Spleen (tissue), 11 donors: Measurements from ENCODE around the gene PDE4D. TPM values are rescaled to one million over a fixed set of nuclear protein-coding genes. Genes with fewer than 3 reads are reported as not detected.

Experiments used
- DNase-seq: peaks from one replicate; pipeline ENCODE4 v3.0.0-alpha.2; 2020
- H3K27ac ChIP-seq, 8 donors: fragments of 200-600 bp; sonication (generic) in 7 of 8; 1 replicate in 4 of 8; 2 replicates in 4 of 8; pipeline versions ENCODE4 v1.5.0 to v1.8.0; 2016 to 2021; ENCODE audit warnings: inconsistent platforms in 4 of 8, mild to moderate bottlenecking in 4 of 8, moderate library complexity in 1 of 8
- H3K27me3 ChIP-seq, 7 donors: fragments of 200-600 bp; sonication (generic) in 6 of 7; replicated peaks in 1 of 7; 1 replicate in 4 of 7; 2 replicates in 3 of 7; pipeline versions ENCODE4 v1.5.0 to v1.8.0; 2016 to 2021; ENCODE audit warnings: inconsistent platforms in 3 of 7, mild to moderate bottlenecking in 1 of 7
- H3K36me3 ChIP-seq, 6 donors: fragments of 200-600 bp; sonication (generic) in 5 of 6; 1 replicate in 4 of 6; 2 replicates in 2 of 6; pipeline versions ENCODE4 v1.5.0 to v1.8.0; 2016 to 2021; ENCODE audit warnings: inconsistent platforms in 2 of 6
- H3K4me1 ChIP-seq, 6 donors: fragments of 200-600 bp; sonication (generic) in 5 of 6; 1 replicate in 3 of 6; 2 replicates in 3 of 6; pipeline versions ENCODE4 v1.5.0 to v1.8.0; 2016 to 2021; ENCODE audit warnings: inconsistent platforms in 3 of 6
- H3K4me3 ChIP-seq, 8 donors: fragments of 200-600 bp; sonication (generic) in 7 of 8; 1 replicate in 4 of 8; 2 replicates in 4 of 8; pipeline versions ENCODE4 v1.5.0 to v1.8.0; 2016 to 2021; ENCODE audit warnings: inconsistent platforms in 4 of 8, mild to moderate bottlenecking in 4 of 8, moderate library complexity in 2 of 8
- H3K9me3 ChIP-seq, 8 donors: fragments of 200-600 bp; sonication (generic) in 7 of 8; 1 replicate in 4 of 8; 2 replicates in 4 of 8; pipeline versions ENCODE4 v1.5.0 to v1.8.0; 2016 to 2021; ENCODE audit warnings: inconsistent platforms in 4 of 8
- CTCF ChIP-seq, 11 experiments: fragments of 200-600 bp in 7 of 11; fragments of 450-650 bp in 4 of 11; sonication (generic) in 4 of 11; IDR thresholded peaks in 8 of 11; conservative IDR thresholded peaks in 3 of 11; 1 replicate in 7 of 11; 2 replicates in 4 of 11; pipeline versions ENCODE4 v1.4.0 to v1.8.0; 2016 to 2021; ENCODE audit warnings: antibody characterized with exemption in 11 of 11, inconsistent platforms in 4 of 11, mild to moderate bottlenecking in 1 of 11
- POLR2A ChIP-seq, 3 donors: fragments of 450-650 bp; IDR thresholded peaks; one replicate each; pipeline ENCODE4 v1.5.1; 2017; ENCODE audit warnings: antibody characterized with exemption in 3 of 3, mild to moderate bottlenecking in 1 of 3
- POLR2AphosphoS5 ChIP-seq, 3 donors: sonication (generic); formaldehyde crosslinking; IDR thresholded peaks; one replicate each; pipeline ENCODE4 v1.5.1; 2017; ENCODE audit warnings: antibody characterized with exemption in 3 of 3
- WGBS, 5 donors: extraction: QIAGEN DNeasy Blood & Tissue Kit in 3 of 5; methylation state at CpG; one replicate each; pipeline versions ENCODE4 v1.1.5 to v1.1.7; 2013 to 2018; 5-methylcytosine and 5-hydroxymethylcytosine counted together
- intact Hi-C: fragments of 100-400 bp; cut with DNase I; formaldehyde crosslinking; loops from one replicate; pipeline ENCODE4 v1.15.0; 2023; ENCODE audit warnings: low total_unique reads
- polyA plus RNA-seq, 3 donors: library from polyadenylated mRNA; stranded (reverse); fragments of 200-250 nt; gene quantifications; one replicate each; pipeline ENCODE4 v1.2.1, GENCODE V29; 2013
- total RNA-seq, 7 donors: library from RNA; depleted of rRNA in 3 of 7; stranded (reverse); fragments of >200 nt in 3 of 7; fragmentation: NEBNext Ultra II Directional in 4 of 7; extraction: Animal tissue kit (Norgen Biotek cat#: 25700) in 4 of 7; gene quantifications; one replicate each; pipeline versions ENCODE4 v1.1.0 to v1.2.1, GENCODE V29; 2016 to 2021
- donor health status: healthy with polysubstance abuse.
- donor health status: DM: no; HTN: no; CAD: no; lungs with moderate emphysema.
- donor health status: DM: no; HTN: no; CAD: no.
- donor health status: Bipolar disorder and iron deficiency.
- donor health status: healthy.
- donor health status: DM: no; HTN: no; CAD: no.
- donor health status: DM: yes; HTN: yes; CAD: no.

PDE4D gene
- total and polyA plus RNA-seq, 10 donors = 0.88 to 51.8 (median 18.2) TPM

DNA sequence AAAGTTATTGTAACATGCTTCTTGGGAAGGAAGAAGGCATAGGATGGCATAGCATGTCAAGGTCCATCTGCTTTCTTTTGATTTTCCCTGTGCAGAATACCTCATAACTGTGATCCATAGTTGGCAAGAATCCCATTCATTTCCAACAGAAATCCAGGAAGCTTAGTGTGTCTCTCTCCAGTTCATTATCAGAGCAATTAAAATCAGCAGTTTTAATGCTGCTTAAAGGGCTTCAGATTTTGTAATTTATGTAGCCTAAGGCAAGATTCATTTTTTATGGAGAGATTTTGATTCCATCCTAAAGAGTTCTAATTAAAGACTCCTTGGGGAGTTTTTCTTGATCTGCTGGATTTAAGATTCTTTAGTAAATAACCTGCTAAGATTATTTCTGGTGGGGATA lies 560.1 kb downstream of the PDE4D start:
- no peaks in the 10 kb centered on the region for H3K27me3 ChIP-seq
- intact Hi-C loops = no loop called here
- no peak overlapping the region for H3K27ac ChIP-seq
- no peaks in the 10 kb centered on the region for H3K9me3 ChIP-seq
- no peaks in the 10 kb centered on the region for H3K4me1 ChIP-seq
- no peak for DNase-seq
- H3K4me3 ChIP-seq = no peak overlapping the region
- TF ChIP-seq POLR2AphosphoS5 (IDR thresholded peaks at IDR 0.05) = no peak
- TF ChIP-seq CTCF (IDR thresholded peaks at IDR 0.05 in 8 of 11, conservative IDR thresholded peaks at IDR 0.05 in 3 of 11) = no peak
- TF ChIP-seq POLR2A (IDR thresholded peaks at IDR 0.05) = no peak
- H3K36me3 ChIP-seq = no peaks in the 10 kb centered on the region

- Histone ChIP-seq H3K9me3 (no peaks in the 10 kb centered on the region), H3K27me3 (no peaks in the 10 kb centered on the region), H3K27ac (no peak overlapping the region), H3K4me3 (no peak overlapping the region), H3K4me1 (no peaks in the 10 kb centered on the region), H3K36me3 (no peaks in the 10 kb centered on the region)
- intact Hi-C loops = no loop called here
- WGBS, 5 donors = 81 to 94% (median 88%) methylated on average over 2 of the region's 2 CpGs
- DNase-seq = no peak
- TF ChIP-seq POLR2AphosphoS5 (IDR thresholded peaks at IDR 0.05) = no peak
- TF ChIP-seq CTCF (IDR thresholded peaks at IDR 0.05 in 8 of 11, conservative IDR thresholded peaks at IDR 0.05 in 3 of 11) = no peak
- TF ChIP-seq POLR2A (IDR thresholded peaks at IDR 0.05) = no peak
Observed at GRCh38 chr5:59332236-59332973, 561.1 kb downstream of the PDE4D start.

DNA sequence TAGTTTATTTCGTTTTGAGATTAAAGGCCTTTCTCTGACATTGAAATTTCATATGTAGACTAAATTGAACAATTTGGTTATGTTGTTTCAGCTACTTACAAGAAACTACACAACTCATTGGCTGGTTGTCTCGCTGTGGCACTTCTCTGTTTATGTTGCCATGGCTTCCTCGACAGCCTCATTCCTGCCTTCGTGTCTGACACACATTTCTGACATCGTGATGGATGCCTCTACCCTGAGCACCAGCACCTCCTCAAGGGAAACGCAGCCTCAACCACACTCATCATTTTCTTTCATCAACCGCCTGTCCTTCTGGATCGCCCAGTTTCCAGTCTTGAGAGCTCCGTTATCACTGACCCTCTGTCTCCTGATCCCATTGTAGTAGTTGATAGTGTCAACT lies 562.8 kb downstream of the PDE4D start:
- intact Hi-C loops = no loop called here
- no peak overlapping the region for H3K4me3 ChIP-seq
- DNase-seq = no peak
- 88 to 94% (median 89%) methylated on average over 9 of the region's 9 CpGs for WGBS, 5 donors
- H3K36me3 ChIP-seq = no peaks in the 10 kb centered on the region
- no peak overlapping the region for H3K27ac ChIP-seq
- TF ChIP-seq CTCF (IDR thresholded peaks at IDR 0.05 in 8 of 11, conservative IDR thresholded peaks at IDR 0.05 in 3 of 11) (no peak), POLR2A (IDR thresholded peaks at IDR 0.05) (no peak), POLR2AphosphoS5 (IDR thresholded peaks at IDR 0.05) (no peak)
- H3K4me1 ChIP-seq = no peaks in the 10 kb centered on the region
- no peaks in the 10 kb centered on the region for H3K9me3 ChIP-seq
- H3K27me3 ChIP-seq = no peaks in the 10 kb centered on the region

- Histone ChIP-seq H3K4me3 (no peak overlapping the region), H3K27me3 (no peaks in the 10 kb centered on the region), H3K36me3 (no peaks in the 10 kb centered on the region), H3K4me1 (no peaks in the 10 kb centered on the region), H3K27ac (no peak overlapping the region), H3K9me3 (no peaks in the 10 kb centered on the region)
- intact Hi-C loops = no loop called here
- DNase-seq = no peak
- TF ChIP-seq POLR2A (IDR thresholded peaks at IDR 0.05) (no peak), POLR2AphosphoS5 (IDR thresholded peaks at IDR 0.05) (no peak), CTCF (IDR thresholded peaks at IDR 0.05 in 8 of 11, conservative IDR thresholded peaks at IDR 0.05 in 3 of 11) (no peak)
- 75 to 79% (median 76%) methylated on average over 6 of the region's 6 CpGs for WGBS, 5 donors
Observed at GRCh38 chr5:59328709-59329296, 564.7 kb downstream of the PDE4D start.
